ENCODE measurements around the gene TSPOAP1. TPM values are rescaled to one million over a fixed set of nuclear protein-coding genes. Genes with fewer than 3 reads are reported as not detected.

The TSPOAP1 gene
- total and polyA plus RNA-seq, 2 of the 4 experiments (the other 2 are of a cell fraction): 0.90 to 1.6 TPM

- no peak overlapping the region for H2AFZ ChIP-seq (replicated peaks; ENCODE audit: low read length, poor library complexity)
- no peak for DNase-seq
- H3K18ac ChIP-seq (ENCODE audit: low read depth, low read length): no peak overlapping the region
- no peak overlapping the region for H2AK9ac ChIP-seq (replicated peaks; ENCODE audit: low read depth, low read length, poor library complexity)
- H2BK120ac ChIP-seq (ENCODE audit: low read depth, low read length): no peak overlapping the region
- in situ Hi-C loops (cut with MboI; ENCODE audit: low sequenced_read_pairs): loop anchor here (5.0 kb wide), 2 partner anchors 103 to 133 kb away; partner anchors contain the start of gene RNF43
- CTCF ChIA-PET: no interaction called here
- no peak overlapping the region for H3K9ac ChIP-seq (ENCODE audit: low read depth, low read length)
- no TSS peak for BruUV-seq (replicated peaks)
- no peak overlapping the region for H3K4ac ChIP-seq (ENCODE audit: low read depth, low read length)
- no peak overlapping the region for H3K56ac ChIP-seq (ENCODE audit: extremely low read depth, insufficient read depth, low read length)
- H4K5ac ChIP-seq (ENCODE audit: low read depth, low read length): no peak overlapping the region
- TF ChIP-seq CHD1 (IDR thresholded peaks at IDR 0.05; ENCODE audit: low read depth, low read length) (no peak), ELK1 (IDR thresholded peaks at IDR 0.05; ENCODE audit: borderline replicate concordance, low read depth, low read length) (no peak), MAZ (IDR thresholded peaks at IDR 0.05; ENCODE audit: borderline replicate concordance, low read depth, low read length) (no peak), RFX5 (IDR thresholded peaks at IDR 0.05; ENCODE audit: low read depth, low read length) (no peak), MAFK (IDR thresholded peaks at IDR 0.05; ENCODE audit: low read depth, low read length) (no peak), RCOR1 (IDR thresholded peaks at IDR 0.05; ENCODE audit: insufficient replicate concordance, low read length) (no peak), FOS (IDR thresholded peaks at IDR 0.05; ENCODE audit: low read depth, low read length) (no peak), CEBPB (IDR thresholded peaks at IDR 0.05; ENCODE audit: low read depth, low read length) (no peak), MXI1 (IDR thresholded peaks at IDR 0.05; ENCODE audit: borderline replicate concordance, low read depth, low read length) (no peak)
- H4K91ac ChIP-seq (ENCODE audit: insufficient read depth, low read depth, low read length): no peak overlapping the region
- no peak overlapping the region for H3K14ac ChIP-seq (replicated peaks; ENCODE audit: low read depth, low read length)
- intact Hi-C loops (cut with micrococcal nuclease): no loop called here
- H3K9me1 ChIP-seq (ENCODE audit: insufficient read depth, low read length): no peaks in the 10 kb centered on the region
- H3K79me1 ChIP-seq (ENCODE audit: low read depth in 1 of 2, low read length in 2 of 2): no peaks in the 10 kb centered on the region
- no peaks in the 10 kb centered on the region; the same call in 1 of the 2 replicates for H3K27me3 ChIP-seq (ENCODE audit: control insufficient read depth, insufficient read depth, low read length)
- dilution Hi-C loops (cut with HindIII; ENCODE audit: low sequenced_read_pairs, unreplicated experiment): no loop called here
- H2BK5ac ChIP-seq (ENCODE audit: low read depth, low read length, poor library complexity, severe bottlenecking): no peak overlapping the region
- no peaks in the 10 kb centered on the region for H4K20me1 ChIP-seq (ENCODE audit: insufficient read depth, low read length)
- H2AK5ac ChIP-seq (ENCODE audit: low read depth, low read length): no peak overlapping the region
- H3K9me3 ChIP-seq (ENCODE audit: control insufficient read depth, insufficient read depth, low read length): no peaks in the 10 kb centered on the region
- no peak overlapping the region for H4K8ac ChIP-seq (ENCODE audit: low read depth in 2 of 2, low read length in 2 of 2)
- no CpG with 5 or more reads among the region's 6 CpGs for WGBS, 2 experiments (ENCODE audit: extremely low coverage in 2 of 2, insufficient read length in 1 of 2)
- no peak overlapping the region for H2BK15ac ChIP-seq (ENCODE audit: low read depth, low read length)
- POLR2A ChIA-PET (ENCODE audit: unreplicated experiment): no interaction called here
- H3K4me3 ChIP-seq (ENCODE audit: insufficient read depth, low read depth, low read length): no peak overlapping the region
- H3K4me2 ChIP-seq (ENCODE audit: low read depth, low read length): no peak overlapping the region
- no peak for ATAC-seq (ENCODE audit: low read depth)
- no peaks in the 10 kb centered on the region for H3K4me1 ChIP-seq (ENCODE audit: control insufficient read depth, insufficient read depth, low read length)
- no peak overlapping the region for H3K23ac ChIP-seq (ENCODE audit: low read depth, low read length)
- no peak overlapping the region for H3K27ac ChIP-seq (ENCODE audit: insufficient read depth, low read length)
- no peak overlapping the region for H2BK20ac ChIP-seq (ENCODE audit: low read depth, low read length)
- no peaks in the 10 kb centered on the region for H3K36me3 ChIP-seq (ENCODE audit: control insufficient read depth, insufficient read depth, low read length)
Measured at GRCh38 chr17:58314706-58315015, 13.9 kb downstream of the TSPOAP1 start.

All from IMR-90 (cell line).